Colonic mucosa (tissue), 4 donors: ENCODE measurements around the gene TBC1D8. TPM values are rescaled to one million over a fixed set of nuclear protein-coding genes. Genes with fewer than 3 reads are reported as not detected.

Experiments used
- DNase-seq: peaks from one replicate; pipeline ENCODE4 v3.0.0-alpha.2; 2020
- H3K27ac ChIP-seq: fragments of 200-600 bp; one replicate; pipeline ENCODE4 v1.8.0; 2021
- H3K27me3 ChIP-seq: fragments of 200-600 bp; one replicate; pipeline ENCODE4 v1.8.0; 2021
- H3K36me3 ChIP-seq: fragments of 200-600 bp; one replicate; pipeline ENCODE4 v1.8.0; 2021
- H3K4me1 ChIP-seq: fragments of 200-600 bp; one replicate; pipeline ENCODE4 v1.8.0; 2021; ENCODE audit warnings: mild to moderate bottlenecking
- H3K4me3 ChIP-seq: fragments of 200-600 bp; one replicate; pipeline ENCODE4 v1.8.0; 2021
- H3K9ac ChIP-seq, 2 donors: one replicate each; pipeline ENCODE4 v1.7.0; 2013; ENCODE audit warnings: control low read depth in 2 of 2, low read depth in 2 of 2, low read length in 2 of 2
- H3K9me3 ChIP-seq: fragments of 200-600 bp; one replicate; pipeline ENCODE4 v1.8.0; 2021
- CTCF ChIP-seq: fragments of 200-600 bp; IDR thresholded peaks from one replicate; pipeline ENCODE4 v1.8.0; 2022; ENCODE audit warnings: antibody characterized with exemption, mild to moderate bottlenecking
- intact Hi-C: fragments of 100-400 bp; cut with DNase I; formaldehyde crosslinking; loops from one replicate; pipeline ENCODE4 v1.14.1; 2022
- total RNA-seq, 2 donors: library from RNA; stranded (reverse); fragmentation: NEBNext Ultra II Directional in 1 of 2; extraction: Animal tissue kit (Norgen Biotek cat#: 25700) in 1 of 2; gene quantifications; one replicate each; pipeline ENCODE4 v1.2.1, GENCODE V29; 2021
- donor health status: healthy.
- donor health status: DM: no; HTN: no; CAD: no.
- donor health status: DM: no; HTN: no; CAD: no.

Gene TBC1D8
- total RNA-seq, 2 donors from 2014 or later: 10.3 to 11.8 TPM

GRCh38 chr2:101149241-101150192 lies 1.7 kb downstream of the TBC1D8 start:
- peak overlapping the region in 1 of 2 donors; percentile 15 for H3K9ac ChIP-seq
- intact Hi-C loops: loop anchor here (5.0 kb wide), 2 partner anchors 37 to 137 kb away; no protein-coding TSS in a partner anchor
- no peak for TF ChIP-seq CTCF
- no peak overlapping the region for H3K27ac ChIP-seq
- no peak for DNase-seq
- H3K36me3 ChIP-seq: no peaks in the 10 kb centered on the region
- peak overlapping the region; percentile 63 for H3K4me3 ChIP-seq
- no peaks in the 10 kb centered on the region for H3K27me3 ChIP-seq
- no peaks in the 10 kb centered on the region for H3K4me1 ChIP-seq
- H3K9me3 ChIP-seq: no peaks in the 10 kb centered on the region

GRCh38 chr2:101148777-101149176 lies 2.4 kb downstream of the TBC1D8 start:
- no peak for TF ChIP-seq CTCF

GRCh38 chr2:101147971-101148370 lies 3.2 kb downstream of the TBC1D8 start:
- no peak for TF ChIP-seq CTCF

More at GRCh38 chr2:101148777-101149176, 2.4 kb downstream of the TBC1D8 start:
- Histone ChIP-seq H3K9ac (no peak overlapping the region), H3K36me3 (no peaks in the 10 kb centered on the region), H3K9me3 (no peaks in the 10 kb centered on the region), H3K27ac (no peak overlapping the region), H3K4me1 (no peaks in the 10 kb centered on the region), H3K4me3 (no peak overlapping the region), H3K27me3 (no peaks in the 10 kb centered on the region)
- no peak for DNase-seq
- intact Hi-C loops: no loop called here

GRCh38 chr2:101147062-101147461 lies 4.1 kb downstream of the TBC1D8 start:
- Histone ChIP-seq H3K27me3 (no peaks in the 10 kb centered on the region), H3K27ac (no peak overlapping the region), H3K9me3 (no peaks in the 10 kb centered on the region), H3K36me3 (no peaks in the 10 kb centered on the region), H3K9ac (no peak overlapping the region), H3K4me3 (no peak overlapping the region), H3K4me1 (no peaks in the 10 kb centered on the region)
- no peak for TF ChIP-seq CTCF
- DNase-seq: no peak
- intact Hi-C loops: no loop called here

More at GRCh38 chr2:101147971-101148370, 3.2 kb downstream of the TBC1D8 start:
- intact Hi-C loops: no loop called here
- Histone ChIP-seq H3K9me3 (no peaks in the 10 kb centered on the region), H3K4me3 (no peak overlapping the region), H3K27ac (no peak overlapping the region), H3K36me3 (no peaks in the 10 kb centered on the region), H3K9ac (no peak overlapping the region), H3K27me3 (no peaks in the 10 kb centered on the region), H3K4me1 (no peaks in the 10 kb centered on the region)
- no peak for DNase-seq

GRCh38 chr2:101146535-101146934 lies 4.6 kb downstream of the TBC1D8 start:
- no peak overlapping the region for H3K4me3 ChIP-seq
- TF ChIP-seq CTCF: no peak
- H3K36me3 ChIP-seq: no peaks in the 10 kb centered on the region
- H3K27me3 ChIP-seq: no peaks in the 10 kb centered on the region
- intact Hi-C loops: no loop called here
- no peaks in the 10 kb centered on the region for H3K4me1 ChIP-seq
- no peaks in the 10 kb centered on the region for H3K9me3 ChIP-seq
- DNase-seq: no peak
- H3K27ac ChIP-seq: no peak overlapping the region
- no peak overlapping the region for H3K9ac ChIP-seq
